Endodermal cell (in vitro differentiated cells): ENCODE results near the gene TRIM67. TPM values are rescaled to one million over a fixed set of nuclear protein-coding genes. Genes with fewer than 3 reads are reported as not detected.

Experiments
- DNase-seq: peaks from one replicate; pipeline ENCODE4 v3.0.0-alpha.2; 2017
- H3K27ac ChIP-seq: 2 replicates; pipeline ENCODE4 v1.5.1; 2013; ENCODE audit warnings: mild to moderate bottlenecking, low read depth, low read length, moderate library complexity
- H3K27me3 ChIP-seq: 2 replicates; pipeline ENCODE4 v1.6.1; 2013; ENCODE audit warnings: mild to moderate bottlenecking, low read length, moderate library complexity; ENCODE audit not compliant: insufficient read depth, control insufficient read depth, poor library complexity, severe bottlenecking
- H3K36me3 ChIP-seq: 2 replicates; pipeline ENCODE4 v1.7.0; 2013; ENCODE audit warnings: mild to moderate bottlenecking, low read length, moderate library complexity; ENCODE audit not compliant: control insufficient read depth, insufficient read depth
- H3K4me1 ChIP-seq: one replicate; pipeline ENCODE4 v1.7.0; 2013; ENCODE audit warnings: low read length; ENCODE audit not compliant: control insufficient read depth, insufficient read depth
- H3K4me3 ChIP-seq: 2 replicates; pipeline ENCODE4 v1.5.1; 2013; ENCODE audit warnings: mild to moderate bottlenecking, low read length, moderate library complexity
- H3K9ac ChIP-seq: 2 replicates; pipeline ENCODE4 v1.6.1; 2013; ENCODE audit warnings: mild to moderate bottlenecking, low read length, moderate library complexity; ENCODE audit not compliant: poor library complexity, severe bottlenecking; ENCODE audit errors: extremely low read depth
- H3K9me3 ChIP-seq: 2 replicates; pipeline ENCODE4 v1.6.1; 2013; ENCODE audit warnings: mild to moderate bottlenecking, low read length, moderate library complexity; ENCODE audit not compliant: control insufficient read depth
- H3K27ac Mint-ChIP-seq: 2 replicates; pipeline ENCODE4 v1.8.0; 2020; ENCODE audit warnings: mixed read lengths
- H3K27me3 Mint-ChIP-seq: 2 replicates; pipeline ENCODE4 v1.8.0; 2021; ENCODE audit warnings: mild to moderate bottlenecking, mixed read lengths; ENCODE audit not compliant: insufficient read depth
- H3K36me3 Mint-ChIP-seq: 2 replicates; pipeline ENCODE4 v1.8.0; 2020; ENCODE audit warnings: low read depth, mixed read lengths
- H3K4me1 Mint-ChIP-seq: 2 replicates; pipeline ENCODE4 v1.8.0; 2020; ENCODE audit warnings: mixed read lengths
- H3K4me3 Mint-ChIP-seq: 2 replicates; pipeline ENCODE4 v1.8.0; 2020; ENCODE audit warnings: mild to moderate bottlenecking, moderate library complexity, mixed read lengths
- H3K9me3 Mint-ChIP-seq: 2 replicates; pipeline ENCODE4 v1.8.0; 2020; ENCODE audit warnings: mild to moderate bottlenecking, mixed read lengths
- CTCF ChIP-seq: fragments of 200-600 bp; sonication (generic); conservative IDR thresholded peaks from 2 replicates; pipeline ENCODE4 v1.5.0; 2021; ENCODE audit warnings: antibody characterized with exemption, mild to moderate bottlenecking
- WGBS, 2 experiments: methylation state at CpG; one replicate each; pipeline versions ENCODE4 v1.1.5 to v1.1.7; 2013; ENCODE audit warnings: missing lambda C conversion rate in 2 of 2, mixed read lengths in 1 of 2; ENCODE audit not compliant: insufficient coverage in 1 of 2, insufficient read length in 1 of 2; 5-methylcytosine and 5-hydroxymethylcytosine counted together
- total RNA-seq, 2 donors: library from RNA; stranded (reverse); fragmentation: NEBNext Ultra II Directional in 1 of 2; extraction: Animal tissue kit (Norgen Biotek cat#: 25700) in 1 of 2; gene quantifications; 2 replicates in 1 of 2; 3 replicates in 1 of 2; pipeline ENCODE4 v1.2.1, GENCODE V29; 2021

TRIM67 gene
- total RNA-seq, 2 donors from 2014 or later, result 0.04 TPM

GRCh38 chr1:231180034-231180433 lies 18.2 kb downstream of the TRIM67 start:
- Histone ChIP-seq H3K9me3 (peaks cover 14% of the 10 kb centered on the region), H3K36me3 (no peaks in the 10 kb centered on the region), H3K27me3 (no peaks in the 10 kb centered on the region), H3K4me1 (peaks cover 11% of the 10 kb centered on the region), H3K4me3 (no peak overlapping the region), H3K9ac (no peak overlapping the region), H3K27ac (no peak overlapping the region)
- WGBS, 2 experiments, result 100% methylated on average over 1 of the region's 1 CpG
- TF ChIP-seq CTCF, result no peak
- H3K4me1 Mint-ChIP-seq, result peaks cover 14% of the 10 kb centered on the region
- H3K27me3 Mint-ChIP-seq, result peaks cover 63% of the 10 kb centered on the region
- no peak overlapping the region for H3K27ac Mint-ChIP-seq
- no peak for DNase-seq
- H3K9me3 Mint-ChIP-seq, result peaks cover 7% of the 10 kb centered on the region
- no peak overlapping the region for H3K4me3 Mint-ChIP-seq
- H3K36me3 Mint-ChIP-seq, result no peaks in the 10 kb centered on the region

- DNase-seq, result no peak
- Histone ChIP-seq H3K4me3 (no peak overlapping the region), H3K27ac (no peak overlapping the region), H3K4me1 (peaks cover 11% of the 10 kb centered on the region), H3K36me3 (no peaks in the 10 kb centered on the region), H3K9me3 (peaks cover 14% of the 10 kb centered on the region), H3K9ac (no peak overlapping the region), H3K27me3 (no peaks in the 10 kb centered on the region)
- H3K9me3 Mint-ChIP-seq, result peaks cover 13% of the 10 kb centered on the region
- peaks cover 62% of the 10 kb centered on the region for H3K27me3 Mint-ChIP-seq
- H3K36me3 Mint-ChIP-seq, result no peaks in the 10 kb centered on the region
- no peak overlapping the region for H3K27ac Mint-ChIP-seq
- TF ChIP-seq CTCF, result no peak
- WGBS, 2 experiments, result 86 to 94% methylated on average over 1 to 3 of the region's 3 CpGs
- no peak overlapping the region for H3K4me3 Mint-ChIP-seq
- H3K4me1 Mint-ChIP-seq, result peaks cover 14% of the 10 kb centered on the region
Observed at GRCh38 chr1:231181271-231181670, 19.4 kb downstream of the TRIM67 start.

GRCh38 chr1:231182317-231182716 lies 20.5 kb downstream of the TRIM67 start:
- Histone ChIP-seq H3K9ac (no peak overlapping the region), H3K36me3 (no peaks in the 10 kb centered on the region), H3K4me1 (peaks cover 11% of the 10 kb centered on the region), H3K27me3 (no peaks in the 10 kb centered on the region), H3K9me3 (peaks cover 14% of the 10 kb centered on the region), H3K27ac (no peak overlapping the region), H3K4me3 (no peak overlapping the region)
- no peak overlapping the region for H3K4me3 Mint-ChIP-seq
- TF ChIP-seq CTCF, result no peak
- WGBS, 2 experiments, result 94 to 100% methylated on average over 3 to 6 of the region's 6 CpGs
- no peak for DNase-seq
- peaks cover 58% of the 10 kb centered on the region for H3K27me3 Mint-ChIP-seq
- no peaks in the 10 kb centered on the region for H3K36me3 Mint-ChIP-seq
- H3K4me1 Mint-ChIP-seq, result peaks cover 11% of the 10 kb centered on the region
- H3K9me3 Mint-ChIP-seq, result peaks cover 22% of the 10 kb centered on the region
- H3K27ac Mint-ChIP-seq, result no peak overlapping the region
